Measurements from ENCODE around the gene PANK3.

DNA sequence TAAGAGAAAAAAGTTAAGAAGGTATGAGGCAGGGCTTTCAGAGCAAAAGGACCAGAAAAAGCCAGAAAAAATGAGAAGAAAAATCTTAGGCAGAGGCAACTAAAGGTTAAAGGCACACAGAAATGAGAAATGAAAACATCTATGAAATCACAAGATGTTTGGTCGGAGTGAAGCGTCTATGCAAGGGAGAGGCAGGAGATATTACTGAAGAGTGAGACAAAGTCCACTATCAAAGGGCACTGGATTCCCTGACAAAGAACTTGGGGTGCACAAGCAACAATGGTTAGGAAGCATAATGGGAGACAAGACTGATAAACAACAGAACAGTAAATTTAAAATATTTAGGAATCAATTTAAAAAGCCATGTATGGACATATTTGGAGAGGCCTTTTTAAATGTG lies 16.9 kb downstream of the PANK3 start:
- TF ChIP-seq CTCF (IDR thresholded peaks at IDR 0.05; ENCODE audit: low read depth, low read length), result no peak
- TF ChIP-seq EZH2phosphoT487 (IDR thresholded peaks at IDR 0.05; ENCODE audit: low read depth), result no peak

Data from OCI-LY3 (cell line).